Neuronal stem cell (in vitro differentiated cells): ENCODE results near the gene EPB41L4A.

ENCODE experiments used
- DNase-seq: peaks from one replicate; pipeline ENCODE4 v3.0.0-alpha.2; 2013; ENCODE audit warnings: low spot score
- H2AFZ ChIP-seq: one replicate; pipeline ENCODE4 v1.6.1; 2013; ENCODE audit warnings: mild to moderate bottlenecking, low read length, inconsistent platforms
- H2AK5ac ChIP-seq: 2 replicates; pipeline ENCODE4 v1.6.1; 2013; ENCODE audit warnings: low read depth, mild to moderate bottlenecking, inconsistent platforms, low read length, moderate library complexity, mixed read lengths
- H2BK120ac ChIP-seq: 2 replicates; pipeline ENCODE4 v1.6.1; 2013; ENCODE audit warnings: low read depth, mild to moderate bottlenecking, inconsistent platforms, low read length, moderate library complexity, mixed read lengths
- H2BK12ac ChIP-seq: one replicate; pipeline ENCODE4 v1.6.1; 2013; ENCODE audit warnings: low read length, inconsistent platforms
- H2BK15ac ChIP-seq: 2 replicates; pipeline ENCODE4 v1.6.1; 2013; ENCODE audit warnings: mild to moderate bottlenecking, low read length, inconsistent platforms, mixed read lengths
- H2BK5ac ChIP-seq: one replicate; pipeline ENCODE4 v1.6.1; 2013; ENCODE audit warnings: inconsistent platforms, mild to moderate bottlenecking, low read length, moderate library complexity
- H3K14ac ChIP-seq: one replicate; pipeline ENCODE4 v1.6.1; 2013; ENCODE audit warnings: low read length, inconsistent platforms
- H3K18ac ChIP-seq: 2 replicates; pipeline ENCODE4 v1.6.1; 2013; ENCODE audit warnings: low read length, inconsistent platforms
- H3K23ac ChIP-seq: 2 replicates; pipeline ENCODE4 v1.6.1; 2013; ENCODE audit warnings: low read depth, mild to moderate bottlenecking, mixed read lengths, low read length, inconsistent platforms; ENCODE audit not compliant: poor library complexity
- H3K27ac ChIP-seq: replicated peaks from 3 replicates; pipeline ENCODE4 v1.5.1; 2013; ENCODE audit warnings: low read length, inconsistent platforms
- H3K27me3 ChIP-seq, 3 experiments: 2 replicates each; pipeline ENCODE4 v1.6.1; 2013; ENCODE audit warnings: low read length in 3 of 3, mild to moderate bottlenecking in 2 of 3, inconsistent platforms in 1 of 3, low read depth in 1 of 3, mixed read lengths in 1 of 3, moderate library complexity in 1 of 3; ENCODE audit not compliant: control insufficient read depth in 3 of 3, insufficient read depth in 3 of 3
- H3K36me3 ChIP-seq, 2 donors: replicated peaks in 1 of 2; 2 replicates each; pipeline ENCODE4 v1.6.1; 2013; ENCODE audit warnings: low read length in 2 of 2; ENCODE audit not compliant: control insufficient read depth in 2 of 2, insufficient read depth in 2 of 2
- H3K4ac ChIP-seq: 2 replicates; pipeline ENCODE4 v1.6.1; 2013; ENCODE audit warnings: inconsistent platforms, mild to moderate bottlenecking, low read length, moderate library complexity
- H3K4me1 ChIP-seq, 2 donors: 1 replicate in 1 of 2; 2 replicates in 1 of 2; pipeline ENCODE4 v1.6.1; 2013; ENCODE audit warnings: low read length in 2 of 2, low read depth in 1 of 2; ENCODE audit not compliant: control insufficient read depth in 2 of 2, insufficient read depth in 1 of 2
- H3K4me2 ChIP-seq: one replicate; pipeline ENCODE4 v1.6.1; 2013; ENCODE audit warnings: mild to moderate bottlenecking, low read length, inconsistent platforms; ENCODE audit not compliant: insufficient read depth, poor library complexity, severe bottlenecking
- H3K4me3 ChIP-seq, 2 donors: 2 replicates each; pipeline ENCODE4 v1.5.1; 2013; ENCODE audit warnings: low read length in 2 of 2, mild to moderate bottlenecking in 2 of 2, inconsistent platforms in 1 of 2, moderate library complexity in 1 of 2
- H3K79me1 ChIP-seq: one replicate; pipeline ENCODE4 v1.6.1; 2013; ENCODE audit warnings: low read depth, mild to moderate bottlenecking, inconsistent platforms, low read length, moderate library complexity
- H3K9ac ChIP-seq: one replicate; pipeline ENCODE4 v1.6.1; 2013; ENCODE audit warnings: mild to moderate bottlenecking, low read depth, low read length, inconsistent platforms; ENCODE audit not compliant: poor library complexity
- H3K9me3 ChIP-seq, 2 donors: replicated peaks in 1 of 2; 2 replicates each; pipeline versions ENCODE3 to v1.6.1; 2013; ENCODE audit warnings: low read length in 2 of 2, mild to moderate bottlenecking in 2 of 2, inconsistent platforms in 1 of 2, low read depth in 1 of 2, mixed read lengths in 1 of 2, moderate library complexity in 1 of 2; ENCODE audit not compliant: control insufficient read depth in 2 of 2, insufficient read depth in 1 of 2
- H4K8ac ChIP-seq: one replicate; pipeline ENCODE4 v1.6.1; 2013; ENCODE audit warnings: low read depth, mild to moderate bottlenecking, inconsistent platforms, low read length, moderate library complexity
- H4K91ac ChIP-seq: one replicate; pipeline ENCODE4 v1.6.1; 2013; ENCODE audit warnings: low read length, low read depth, mild to moderate bottlenecking, inconsistent platforms; ENCODE audit not compliant: poor library complexity
- WGBS, 2 donors: extraction: QIAGEN DNeasy Blood & Tissue Kit; methylation state at CpG; one replicate each; pipeline ENCODE4 v1.1.7; 2013; ENCODE audit warnings: missing lambda C conversion rate in 2 of 2, mixed read lengths in 1 of 2; ENCODE audit not compliant: insufficient read length in 2 of 2, insufficient replicate concordance in 1 of 2; ENCODE audit errors: extremely low coverage in 2 of 2; 5-methylcytosine and 5-hydroxymethylcytosine counted together

The EPB41L4A gene

DNA sequence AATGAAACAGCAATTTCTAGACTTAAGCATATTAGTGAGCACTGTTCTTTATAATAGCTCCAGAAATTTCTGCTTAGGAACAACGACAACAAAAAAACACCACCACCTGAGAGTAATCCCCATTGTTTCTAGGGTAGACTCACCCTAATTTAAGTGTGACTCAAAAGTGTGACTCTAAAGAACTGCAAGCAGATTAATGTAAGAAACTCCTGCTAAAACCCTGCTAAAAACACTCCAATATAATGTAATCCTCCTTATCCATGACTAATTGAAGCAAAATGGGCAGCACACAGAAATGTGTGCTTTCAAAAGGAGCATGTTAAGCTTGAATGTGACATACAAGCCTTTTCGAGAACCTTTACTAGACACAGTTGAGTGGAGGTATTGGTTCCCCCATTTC lies 296.0 kb downstream of the EPB41L4A start:
- H4K91ac ChIP-seq: no peak overlapping the region
- H3K9ac ChIP-seq: no peak overlapping the region
- no peaks in the 10 kb centered on the region for H3K36me3 ChIP-seq
- no peak overlapping the region for H2BK5ac ChIP-seq
- H3K4me3 ChIP-seq: no peak overlapping the region
- DNase-seq: no peak
- no peak overlapping the region for H3K23ac ChIP-seq
- no peak overlapping the region for H2BK15ac ChIP-seq
- no peak overlapping the region for H2BK120ac ChIP-seq
- WGBS, 2 donors: no CpG with 5 or more reads among the region's 2 CpGs
- no peak overlapping the region for H4K8ac ChIP-seq
- no peak overlapping the region for H2AK5ac ChIP-seq
- H3K14ac ChIP-seq: no peak overlapping the region
- H3K27ac ChIP-seq: no peak overlapping the region
- peaks cover 0 to 3% of the 10 kb centered on the region in 2 donors for H3K9me3 ChIP-seq
- no peaks in the 10 kb centered on the region for H3K4me1 ChIP-seq
- no peaks in the 10 kb centered on the region for H3K79me1 ChIP-seq
- H3K4me2 ChIP-seq: no peak overlapping the region
- no peak overlapping the region for H2BK12ac ChIP-seq
- no peaks in the 10 kb centered on the region for H3K27me3 ChIP-seq
- no peak overlapping the region for H2AFZ ChIP-seq
- no peak overlapping the region for H3K18ac ChIP-seq
- H3K4ac ChIP-seq: no peak overlapping the region

DNA sequence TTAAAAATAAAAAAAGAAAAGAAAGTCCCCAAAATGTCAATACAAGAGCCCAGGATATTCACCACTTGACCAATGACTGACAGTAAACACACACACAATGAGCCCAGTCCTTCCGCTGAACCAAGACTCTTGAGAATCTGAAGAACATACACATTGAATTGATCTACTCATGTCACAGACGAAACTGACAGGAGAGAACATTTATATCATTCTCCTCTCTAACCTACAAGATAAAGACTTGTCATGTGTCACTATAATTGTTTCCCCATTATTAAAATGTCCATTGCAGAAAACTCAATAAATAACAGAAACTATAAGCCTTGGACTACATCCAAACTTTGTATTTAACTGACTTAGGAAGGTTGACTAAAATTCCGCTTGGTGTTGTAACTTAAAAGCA lies 296.7 kb downstream of the EPB41L4A start:
- no peak overlapping the region for H2BK5ac ChIP-seq
- DNase-seq: no peak
- no peak overlapping the region for H3K18ac ChIP-seq
- peaks cover 0 to 3% of the 10 kb centered on the region in 2 donors for H3K9me3 ChIP-seq
- no peaks in the 10 kb centered on the region for H3K79me1 ChIP-seq
- H3K36me3 ChIP-seq: no peaks in the 10 kb centered on the region
- no peak overlapping the region for H3K14ac ChIP-seq
- no peak overlapping the region for H3K4me3 ChIP-seq
- H4K91ac ChIP-seq: no peak overlapping the region
- no peak overlapping the region for H3K9ac ChIP-seq
- no peak overlapping the region for H2BK120ac ChIP-seq
- no peaks in the 10 kb centered on the region for H3K27me3 ChIP-seq
- H2AK5ac ChIP-seq: no peak overlapping the region
- H3K27ac ChIP-seq: no peak overlapping the region
- H2AFZ ChIP-seq: no peak overlapping the region
- no peaks in the 10 kb centered on the region for H3K4me1 ChIP-seq
- no peak overlapping the region for H3K4me2 ChIP-seq
- H2BK15ac ChIP-seq: no peak overlapping the region
- no peak overlapping the region for H4K8ac ChIP-seq
- WGBS, 2 donors: no CpG with 5 or more reads among the region's 3 CpGs
- H2BK12ac ChIP-seq: no peak overlapping the region
- no peak overlapping the region for H3K23ac ChIP-seq
- no peak overlapping the region for H3K4ac ChIP-seq

DNA sequence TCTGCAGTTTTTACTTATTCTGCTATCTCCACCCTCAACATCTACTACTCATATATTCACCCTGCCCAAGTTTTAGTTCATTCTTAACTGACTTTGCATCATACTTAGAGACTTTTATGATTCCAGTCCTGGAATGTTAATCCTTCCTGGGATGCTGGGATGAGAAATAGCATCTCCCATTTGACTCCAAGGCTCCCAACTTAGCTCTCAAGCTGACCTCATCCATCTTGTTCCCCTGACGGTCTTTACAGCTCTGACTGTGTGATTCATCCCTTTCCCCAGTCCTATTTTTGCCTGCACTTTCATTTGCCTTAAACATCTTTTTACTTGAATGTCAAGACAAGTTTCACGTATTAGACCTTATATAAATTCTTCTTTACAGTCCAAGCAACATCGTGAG lies 297.8 kb downstream of the EPB41L4A start:
- WGBS, 2 donors: no CpG with 5 or more reads among the region's 3 CpGs
- H2BK15ac ChIP-seq: no peak overlapping the region
- no peak overlapping the region for H3K18ac ChIP-seq
- H3K27me3 ChIP-seq: no peaks in the 10 kb centered on the region
- H4K8ac ChIP-seq: no peak overlapping the region
- no peaks in the 10 kb centered on the region for H3K36me3 ChIP-seq
- peaks cover 0 to 3% of the 10 kb centered on the region in 2 donors for H3K9me3 ChIP-seq
- no peak overlapping the region for H3K4ac ChIP-seq
- no peak overlapping the region for H3K14ac ChIP-seq
- no peak overlapping the region for H3K4me2 ChIP-seq
- H3K79me1 ChIP-seq: no peaks in the 10 kb centered on the region
- no peak overlapping the region for H3K4me3 ChIP-seq
- DNase-seq: no peak
- no peak overlapping the region for H2BK12ac ChIP-seq
- no peak overlapping the region for H3K9ac ChIP-seq
- no peaks in the 10 kb centered on the region for H3K4me1 ChIP-seq
- H3K27ac ChIP-seq: no peak overlapping the region
- no peak overlapping the region for H2BK5ac ChIP-seq
- no peak overlapping the region for H3K23ac ChIP-seq
- no peak overlapping the region for H4K91ac ChIP-seq
- H2AFZ ChIP-seq: no peak overlapping the region
- H2AK5ac ChIP-seq: no peak overlapping the region
- no peak overlapping the region for H2BK120ac ChIP-seq

DNA sequence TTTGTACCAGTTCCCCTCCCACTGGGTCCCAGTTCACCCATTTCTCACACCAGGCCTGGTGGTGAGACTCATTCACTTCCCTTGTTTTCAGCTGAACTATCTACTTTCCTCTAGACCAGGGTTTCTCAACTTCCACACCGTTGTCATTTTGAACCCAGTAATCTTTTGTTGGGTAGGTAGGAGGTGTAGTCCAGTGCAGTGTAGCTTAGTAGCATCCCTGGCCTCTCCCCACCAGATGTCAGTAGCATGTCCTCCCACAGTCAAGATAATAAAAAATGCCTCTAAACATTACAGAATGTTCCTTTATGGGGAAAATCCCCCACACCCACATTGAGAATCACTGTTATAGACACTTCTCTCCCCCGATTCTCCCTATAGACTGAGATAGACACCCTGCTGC lies 299.1 kb downstream of the EPB41L4A start:
- H3K14ac ChIP-seq: no peak overlapping the region
- H3K4me2 ChIP-seq: no peak overlapping the region
- no peak for DNase-seq
- no peak overlapping the region for H3K4me3 ChIP-seq
- no peak overlapping the region for H2BK5ac ChIP-seq
- H2BK15ac ChIP-seq: no peak overlapping the region
- H3K79me1 ChIP-seq: no peaks in the 10 kb centered on the region
- no peak overlapping the region for H3K4ac ChIP-seq
- no peaks in the 10 kb centered on the region for H3K36me3 ChIP-seq
- no peak overlapping the region for H2BK120ac ChIP-seq
- WGBS, 2 donors: no CpG with 5 or more reads among the region's 2 CpGs
- no peak overlapping the region for H3K18ac ChIP-seq
- H3K9ac ChIP-seq: no peak overlapping the region
- no peak overlapping the region for H4K8ac ChIP-seq
- no peak overlapping the region for H3K27ac ChIP-seq
- peaks cover 0 to 3% of the 10 kb centered on the region in 2 donors for H3K9me3 ChIP-seq
- no peaks in the 10 kb centered on the region for H3K4me1 ChIP-seq
- H4K91ac ChIP-seq: no peak overlapping the region
- H2BK12ac ChIP-seq: no peak overlapping the region
- H2AFZ ChIP-seq: no peak overlapping the region
- no peak overlapping the region for H3K23ac ChIP-seq
- H2AK5ac ChIP-seq: no peak overlapping the region
- H3K27me3 ChIP-seq: no peaks in the 10 kb centered on the region
